ENCODE results near the gene HDDC2.

The HDDC2 gene

DNA sequence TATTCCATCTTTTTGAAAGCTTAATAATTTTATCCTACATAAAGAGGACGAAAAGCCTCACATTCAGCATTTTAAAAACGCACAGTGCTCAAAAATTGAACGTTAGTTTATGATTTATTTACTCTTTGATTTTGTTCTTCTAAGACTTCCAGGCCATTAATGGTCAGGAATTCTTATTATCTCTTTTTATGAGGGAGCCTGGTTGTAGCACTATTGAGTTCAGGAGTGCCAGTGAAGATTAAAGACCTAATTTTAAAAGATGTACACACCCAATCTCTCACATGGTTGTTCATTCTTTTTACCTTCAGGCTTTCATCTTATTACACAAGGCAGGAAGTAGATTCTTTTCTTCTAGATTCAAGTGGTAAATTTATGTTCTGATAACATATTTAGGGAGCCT lies 68.6 kb downstream of the HDDC2 start:
- no peak for DNase-seq (ENCODE audit: low read depth in 2 of 2)

DNA sequence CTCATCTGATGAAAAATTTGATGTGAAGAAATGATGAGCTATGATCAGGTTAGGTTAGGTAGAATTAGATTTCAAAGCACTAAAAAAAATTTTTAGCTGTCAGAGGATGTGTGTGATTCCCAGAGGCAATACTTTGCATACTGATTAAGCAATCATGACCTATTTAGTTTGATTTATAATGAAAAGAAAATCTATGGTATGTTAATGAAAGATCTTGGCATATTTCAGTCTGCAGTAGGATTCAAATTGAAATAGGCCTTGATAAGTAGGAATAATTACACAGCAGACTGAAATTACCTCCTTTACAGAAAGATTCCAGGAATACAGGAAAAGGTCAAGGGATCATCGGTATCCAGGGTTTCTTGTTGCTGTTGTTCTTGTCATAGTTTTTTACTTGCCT lies 69.3 kb downstream of the HDDC2 start:
- no peak for DNase-seq (ENCODE audit: low read depth in 2 of 2)

DNA sequence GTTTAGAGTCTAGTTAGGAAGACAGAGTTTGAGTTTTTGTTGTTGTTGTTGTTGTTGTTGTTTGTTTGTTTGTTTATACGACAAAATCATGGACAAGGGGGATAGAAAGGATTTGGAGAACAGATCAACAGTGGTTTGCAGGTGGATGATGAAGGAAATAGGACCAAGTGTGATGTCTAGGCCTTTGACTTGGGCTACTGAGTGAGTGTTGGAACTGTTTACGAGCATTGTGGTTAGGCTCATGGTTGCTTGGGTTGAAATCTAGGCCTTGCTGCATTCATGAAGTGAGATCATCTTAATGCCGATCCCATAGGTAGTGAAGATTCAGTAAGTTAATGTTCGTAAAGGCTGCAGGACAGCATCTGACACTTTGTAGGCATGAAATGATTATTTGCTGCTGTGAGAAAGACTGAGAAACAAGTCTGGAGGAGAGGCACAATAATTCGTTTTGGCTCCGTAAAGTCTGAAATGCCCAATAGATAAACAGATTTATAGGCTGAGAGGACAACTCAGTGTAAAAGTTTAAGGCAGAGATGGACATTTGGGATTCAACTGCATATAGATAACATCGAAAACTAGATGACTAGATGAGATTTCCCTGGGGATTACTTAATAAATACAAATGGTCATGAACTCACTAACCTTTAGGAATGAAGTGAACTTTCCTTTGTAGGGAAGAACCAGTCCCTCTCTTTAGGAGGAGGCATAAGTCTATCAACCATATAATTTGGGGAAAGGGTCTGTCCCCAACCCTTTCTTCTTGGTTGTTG lies 70.0 kb downstream of the HDDC2 start:
- no peak for DNase-seq (ENCODE audit: low read depth in 2 of 2)

DNA sequence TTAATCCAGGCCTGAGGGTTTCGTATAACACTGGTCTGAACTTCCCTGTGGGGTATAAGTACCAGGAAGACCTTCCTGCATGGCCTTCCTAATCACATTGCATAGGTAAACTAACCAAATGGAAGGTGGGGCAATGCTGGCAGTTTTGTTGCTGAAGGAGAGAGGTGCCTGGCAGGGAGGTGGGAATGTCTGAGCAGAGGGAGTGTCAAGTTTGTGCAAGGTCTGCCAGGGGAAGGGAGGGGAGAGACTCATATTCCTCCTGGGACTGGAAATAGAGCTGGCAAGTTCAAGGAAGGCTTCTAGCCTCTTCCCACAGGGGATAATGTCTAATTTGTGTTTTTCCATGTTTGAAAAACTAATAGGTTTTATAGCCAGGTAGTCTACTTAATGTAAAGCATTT lies 70.6 kb downstream of the HDDC2 start:
- no peak for DNase-seq (ENCODE audit: low read depth in 2 of 2)

DNA sequence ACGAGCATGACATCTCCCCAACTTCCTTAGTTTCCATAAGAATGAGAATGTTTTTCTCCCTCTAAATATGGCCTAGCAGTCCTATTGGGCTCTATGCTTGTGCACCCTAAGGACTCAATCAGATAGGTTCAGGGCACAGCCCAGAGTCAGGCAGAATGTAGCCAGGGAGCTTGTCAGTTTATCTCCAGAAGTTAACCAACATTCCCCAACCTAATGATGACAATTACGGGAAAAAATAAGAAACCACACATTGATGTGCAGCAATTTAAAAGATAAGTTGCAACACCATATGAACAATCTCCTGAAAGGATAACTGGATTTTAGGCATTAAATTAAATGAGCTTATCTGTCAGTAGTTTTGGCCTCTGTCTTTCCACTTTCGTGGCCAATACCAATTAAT lies 71.1 kb downstream of the HDDC2 start:
- no peak for DNase-seq (ENCODE audit: low read depth in 2 of 2)

GRCh38 chr6:125228981-125229479 lies 72.7 kb downstream of the HDDC2 start:
- no peak for DNase-seq (ENCODE audit: low read depth in 2 of 2)

DNA sequence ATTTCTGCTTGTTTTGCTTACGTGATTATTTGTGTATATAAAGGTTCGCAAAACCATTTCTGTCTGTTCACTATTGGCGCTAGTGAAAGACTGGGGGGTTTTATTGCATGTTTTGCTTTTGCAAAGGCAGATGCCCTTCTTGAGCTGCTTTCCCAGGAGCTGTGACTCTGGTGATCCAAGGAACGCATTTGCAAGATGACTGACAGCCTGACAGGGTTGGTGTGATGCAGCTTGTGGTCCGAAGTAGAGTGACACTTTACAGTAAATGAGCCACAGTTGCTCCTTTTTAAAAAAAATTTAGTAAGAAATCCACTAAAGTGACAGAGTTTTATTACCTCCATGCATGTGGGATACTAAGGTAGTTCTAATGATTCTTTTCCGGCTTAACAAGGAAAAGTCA lies 74.5 kb downstream of the HDDC2 start:
- no peak for DNase-seq (ENCODE audit: low read depth in 2 of 2)
